ENCODE data around the gene IL18BP.
A peak's percentile ranks its signal among the peaks of the same experiment; 100 is the strongest.

IL18BP gene

DNA sequence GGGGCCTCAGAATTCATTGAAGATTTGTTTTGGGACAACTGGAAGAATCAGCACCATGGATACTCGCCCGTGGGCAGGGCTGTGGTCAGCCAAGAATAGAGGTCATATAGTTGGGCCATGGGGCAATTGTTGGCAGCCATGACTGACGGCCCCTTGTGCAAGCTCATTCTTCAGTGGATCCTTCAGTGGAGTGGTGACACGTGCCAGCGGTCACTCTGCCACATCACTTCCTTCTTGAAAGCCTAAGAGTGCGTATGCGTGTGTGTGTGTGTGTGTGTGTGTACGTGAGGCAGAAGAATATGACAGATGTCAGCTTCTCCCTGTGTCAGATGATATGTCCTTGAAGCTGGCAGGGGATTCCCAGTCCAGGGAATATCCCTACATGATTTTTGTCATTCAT lies 1.8 kb upstream of the IL18BP start:
- DNase-seq (ENCODE audit: low spot score): no peak

DNA sequence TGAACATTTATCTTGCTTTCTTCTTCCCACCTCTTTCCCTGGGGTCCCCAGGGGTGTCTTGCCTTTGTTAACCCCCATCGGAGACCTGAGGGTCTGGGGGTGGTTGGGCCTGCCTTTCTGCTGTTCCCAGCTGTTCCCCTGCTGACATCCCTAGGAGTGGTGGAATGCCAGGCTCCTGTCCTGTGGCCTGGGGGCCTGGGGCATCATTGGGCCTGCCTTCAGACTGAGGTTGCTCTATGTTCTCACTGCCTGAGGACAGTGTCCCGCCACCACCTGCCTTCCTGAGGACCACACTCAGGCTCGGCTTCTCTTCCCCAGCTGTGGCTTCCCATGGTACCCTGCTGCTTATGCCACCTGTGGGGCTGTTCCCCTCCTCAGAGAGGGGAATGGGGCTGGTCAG lies 1.1 kb upstream of the IL18BP start:
- no peak for DNase-seq (ENCODE audit: low spot score)

DNA sequence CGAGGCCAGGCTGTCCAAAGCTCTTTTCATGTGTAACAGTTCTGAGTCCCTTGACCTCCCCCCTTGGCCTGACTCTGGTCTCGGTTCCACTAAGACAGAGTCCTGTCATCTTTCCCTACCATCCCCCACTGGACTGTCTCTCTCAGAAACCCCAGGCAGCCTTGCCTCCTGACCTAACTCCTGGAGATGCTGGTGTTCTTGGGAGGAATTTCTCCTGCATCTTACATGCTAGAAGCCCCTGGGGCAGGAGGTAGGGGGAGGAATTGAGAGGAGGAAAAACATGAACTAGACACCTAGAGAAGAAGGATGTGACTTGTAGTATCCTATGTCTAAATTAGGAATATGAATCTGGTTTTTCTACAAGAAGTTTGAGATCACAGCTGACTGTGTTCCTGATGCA lies 648 bp upstream of the IL18BP start:
- DNase-seq (ENCODE audit: low spot score): no peak

DNA sequence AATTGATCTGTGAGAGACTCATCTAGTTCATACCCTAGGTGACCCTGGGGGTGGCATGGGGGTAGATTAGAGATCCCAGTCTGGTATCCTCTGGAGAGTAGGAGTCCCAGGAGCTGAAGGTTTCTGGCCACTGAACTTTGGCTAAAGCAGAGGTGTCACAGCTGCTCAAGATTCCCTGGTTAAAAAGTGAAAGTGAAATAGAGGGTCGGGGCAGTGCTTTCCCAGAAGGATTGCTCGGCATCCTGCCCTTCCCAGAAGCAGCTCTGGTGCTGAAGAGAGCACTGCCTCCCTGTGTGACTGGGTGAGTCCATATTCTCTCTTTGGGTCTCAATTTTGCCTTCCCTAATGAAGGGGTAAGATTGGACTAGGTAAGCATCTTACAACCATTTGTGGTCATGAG lies 653 bp downstream of the IL18BP start:
- peak; percentile 68 for DNase-seq (ENCODE audit: low spot score)

DNA sequence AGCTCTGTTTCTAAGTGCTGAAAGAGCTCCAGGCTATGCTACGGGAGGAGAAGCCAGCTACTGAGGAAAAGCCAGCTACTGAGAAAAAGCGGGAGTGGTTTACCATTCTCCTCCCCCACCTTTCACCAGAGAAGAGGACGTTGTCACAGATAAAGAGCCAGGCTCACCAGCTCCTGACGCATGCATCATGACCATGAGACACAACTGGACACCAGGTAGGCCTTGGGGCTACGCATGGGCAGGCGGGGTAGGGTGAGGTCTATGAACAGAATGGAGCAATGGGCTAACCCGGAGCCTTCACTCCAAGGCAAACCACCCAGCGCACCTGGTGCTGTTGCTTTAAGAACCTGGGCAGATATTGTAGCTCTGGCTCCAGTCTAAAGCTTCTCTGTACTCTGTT lies 1.1 kb downstream of the IL18BP start:
- no peak for DNase-seq (ENCODE audit: low spot score)

DNA sequence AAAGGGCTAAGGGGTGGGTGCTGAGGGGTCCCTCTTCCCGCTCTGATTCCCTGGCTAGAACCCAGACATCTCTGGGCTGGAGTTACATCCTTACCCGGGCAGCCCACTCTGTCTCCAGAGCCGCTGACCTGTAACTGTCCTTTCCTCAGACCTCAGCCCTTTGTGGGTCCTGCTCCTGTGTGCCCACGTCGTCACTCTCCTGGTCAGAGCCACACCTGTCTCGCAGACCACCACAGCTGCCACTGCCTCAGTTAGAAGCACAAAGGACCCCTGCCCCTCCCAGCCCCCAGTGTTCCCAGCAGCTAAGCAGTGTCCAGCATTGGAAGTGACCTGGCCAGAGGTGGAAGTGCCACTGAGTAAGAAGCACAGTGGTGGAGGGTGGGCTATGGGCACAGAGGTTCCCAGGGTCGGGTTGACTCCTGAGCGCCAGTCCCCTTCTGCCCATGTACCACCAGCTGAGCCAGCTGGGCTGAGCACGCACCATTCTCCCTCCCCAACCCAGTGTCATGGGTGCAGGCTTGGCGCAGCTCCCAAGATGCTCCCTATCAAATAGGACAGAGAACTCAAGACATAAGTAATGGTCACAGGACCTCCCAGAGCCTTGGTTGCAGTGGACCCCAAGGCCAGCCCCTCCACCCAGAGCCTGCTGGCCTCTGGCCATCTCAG lies 1.6 kb downstream of the IL18BP start:
- DNase-seq (ENCODE audit: low spot score): no peak

DNA sequence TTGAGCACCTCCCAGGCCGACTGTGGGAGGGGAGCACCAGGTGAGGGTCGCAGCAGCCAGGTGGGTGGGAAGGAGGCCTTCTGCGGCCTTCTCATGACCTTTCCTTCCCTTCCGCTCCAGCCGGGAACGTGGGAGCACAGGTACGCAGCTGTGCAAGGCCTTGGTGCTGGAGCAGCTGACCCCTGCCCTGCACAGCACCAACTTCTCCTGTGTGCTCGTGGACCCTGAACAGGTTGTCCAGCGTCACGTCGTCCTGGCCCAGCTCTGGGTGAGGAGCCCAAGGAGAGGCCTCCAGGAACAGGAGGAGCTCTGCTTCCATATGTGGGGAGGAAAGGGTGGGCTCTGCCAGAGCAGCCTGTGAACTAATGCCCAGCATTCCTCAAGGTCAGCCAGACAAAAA lies 2.6 kb downstream of the IL18BP start:
- DNase-seq (ENCODE audit: low spot score): no peak

DNA sequence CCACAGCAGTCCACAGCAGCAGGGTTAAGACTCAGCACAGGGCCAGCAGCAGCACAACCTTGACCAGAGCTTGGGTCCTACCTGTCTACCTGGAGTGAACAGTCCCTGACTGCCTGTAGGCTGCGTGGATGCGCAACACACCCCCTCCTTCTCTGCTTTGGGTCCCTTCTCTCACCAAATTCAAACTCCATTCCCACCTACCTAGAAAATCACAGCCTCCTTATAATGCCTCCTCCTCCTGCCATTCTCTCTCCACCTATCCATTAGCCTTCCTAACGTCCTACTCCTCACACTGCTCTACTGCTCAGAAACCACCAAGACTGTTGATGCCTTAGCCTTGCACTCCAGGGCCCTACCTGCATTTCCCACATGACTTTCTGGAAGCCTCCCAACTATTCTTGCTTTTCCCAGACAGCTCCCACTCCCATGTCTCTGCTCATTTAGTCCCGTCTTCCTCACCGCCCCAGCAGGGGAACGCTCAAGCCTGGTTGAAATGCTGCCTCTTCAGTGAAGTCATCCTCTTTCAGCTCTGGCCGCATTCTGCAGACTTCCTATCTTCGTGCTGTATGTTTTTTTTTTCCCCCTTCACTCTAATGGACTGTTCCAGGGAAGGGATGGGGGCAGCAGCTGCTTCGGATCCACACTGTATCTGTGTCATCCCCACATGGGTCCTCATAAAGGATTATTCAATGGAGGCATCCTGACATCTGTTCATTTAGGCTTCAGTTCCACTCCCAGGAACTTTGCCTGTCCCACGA lies 3.3 kb downstream of the IL18BP start:
- DNase-seq (ENCODE audit: low spot score): no peak

DNA sequence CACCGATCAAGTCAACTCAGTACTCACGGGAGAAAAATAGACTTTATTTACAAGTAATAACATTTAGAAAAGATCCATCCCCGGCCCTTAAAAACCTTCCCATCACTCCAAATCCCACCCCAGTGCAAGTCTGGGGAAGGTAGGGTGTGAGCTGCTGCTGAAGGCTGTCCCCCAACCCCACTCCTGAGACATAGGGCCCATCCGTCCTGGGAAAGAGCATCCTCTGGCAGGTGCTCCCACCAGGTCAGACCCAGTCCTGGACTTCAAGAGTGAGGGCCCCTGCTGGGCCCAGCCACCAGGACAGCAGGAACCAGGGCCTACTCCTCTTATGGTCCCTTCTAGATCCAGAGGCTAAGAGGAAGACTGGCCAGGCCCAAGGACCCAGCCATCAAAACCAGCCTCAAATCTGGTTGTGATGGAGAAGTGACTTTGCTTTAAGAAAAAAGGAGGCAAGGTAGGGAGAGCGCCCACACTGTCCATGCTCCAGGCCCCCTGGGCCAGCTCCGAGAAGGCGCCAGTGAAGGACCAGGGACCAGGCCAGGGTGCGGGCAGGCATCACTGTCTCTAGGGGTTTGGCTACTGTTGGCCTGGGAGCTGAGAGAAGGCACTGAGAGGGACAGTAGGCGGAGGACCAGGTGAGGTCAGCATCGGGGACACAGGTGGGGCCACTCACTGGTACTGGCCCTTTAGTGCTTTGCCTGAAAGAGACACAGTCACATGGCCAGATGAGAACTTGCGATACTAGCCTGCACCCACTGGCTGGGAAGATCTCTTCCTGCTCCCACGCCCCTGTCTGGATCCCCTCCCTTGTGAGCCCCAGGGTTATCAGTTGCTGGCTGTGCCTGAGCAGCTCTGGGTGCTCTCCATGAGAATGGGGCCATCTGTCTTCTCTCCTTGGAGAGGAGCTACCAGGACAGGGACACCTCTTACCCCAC lies 4.4 kb downstream of the IL18BP start:
- DNase-seq (ENCODE audit: low spot score): no peak

DNA sequence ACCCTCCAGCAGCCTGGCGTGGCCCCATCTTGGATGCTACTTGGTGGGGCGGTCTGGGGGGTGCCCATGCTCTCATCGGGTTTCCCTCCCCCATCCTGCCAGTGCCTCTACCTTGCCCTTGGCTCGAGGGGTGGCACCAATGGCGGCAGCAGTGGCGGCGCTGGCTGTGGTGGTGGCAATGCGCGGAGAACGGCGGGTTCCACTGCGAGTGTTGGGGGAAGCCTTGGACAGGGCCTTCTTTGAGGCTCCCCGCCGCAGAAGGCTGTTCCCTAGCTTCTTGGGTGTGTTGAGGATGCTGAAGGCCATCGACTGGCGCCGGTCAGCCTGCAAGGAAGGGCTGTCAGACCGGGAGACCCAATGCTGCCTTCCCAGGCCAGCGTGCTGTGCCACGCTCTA lies 5.1 kb downstream of the IL18BP start:
- no peak for DNase-seq (ENCODE audit: low spot score)

DNA sequence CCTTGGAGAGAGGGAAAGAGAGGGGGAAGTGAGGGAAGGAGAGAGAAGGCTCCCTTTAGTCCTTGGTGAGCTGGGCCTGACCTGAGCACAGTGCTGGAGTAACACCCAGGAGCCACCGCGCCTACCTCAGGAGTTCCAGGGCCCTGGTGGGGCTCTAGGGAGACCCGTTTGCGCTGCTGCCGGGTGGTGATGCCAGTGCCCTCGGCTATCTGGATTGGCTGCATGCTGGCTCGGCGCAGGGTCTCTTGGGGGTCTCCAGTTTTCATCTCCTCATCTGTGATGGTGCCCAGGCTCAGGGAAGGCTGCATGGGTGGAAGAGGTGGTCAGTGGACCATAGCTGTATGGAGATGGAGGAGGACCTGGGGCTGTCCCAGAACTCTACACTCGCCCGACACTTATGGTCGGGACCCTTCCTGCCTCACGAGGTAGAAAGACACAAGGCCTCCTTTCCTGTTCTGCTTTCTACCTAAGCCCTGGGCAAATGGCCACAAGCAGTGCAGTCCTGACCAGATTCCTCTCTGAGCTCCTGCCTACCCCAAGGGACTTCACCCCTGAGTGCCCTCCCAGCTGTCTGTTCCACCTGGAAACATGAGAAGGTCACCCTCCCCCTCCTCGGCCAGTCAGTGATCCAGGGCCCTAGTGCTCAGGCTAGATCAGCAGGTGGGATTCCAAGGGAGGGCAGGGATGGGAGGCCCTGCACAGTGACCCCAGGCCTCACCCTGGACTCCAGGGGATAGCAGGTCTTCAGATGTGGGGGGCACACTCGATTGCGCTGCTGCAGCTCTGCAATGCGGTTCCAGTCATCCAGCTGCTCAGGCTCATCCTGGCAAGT lies 6.0 kb downstream of the IL18BP start:
- no peak for DNase-seq (ENCODE audit: low spot score)

DNA sequence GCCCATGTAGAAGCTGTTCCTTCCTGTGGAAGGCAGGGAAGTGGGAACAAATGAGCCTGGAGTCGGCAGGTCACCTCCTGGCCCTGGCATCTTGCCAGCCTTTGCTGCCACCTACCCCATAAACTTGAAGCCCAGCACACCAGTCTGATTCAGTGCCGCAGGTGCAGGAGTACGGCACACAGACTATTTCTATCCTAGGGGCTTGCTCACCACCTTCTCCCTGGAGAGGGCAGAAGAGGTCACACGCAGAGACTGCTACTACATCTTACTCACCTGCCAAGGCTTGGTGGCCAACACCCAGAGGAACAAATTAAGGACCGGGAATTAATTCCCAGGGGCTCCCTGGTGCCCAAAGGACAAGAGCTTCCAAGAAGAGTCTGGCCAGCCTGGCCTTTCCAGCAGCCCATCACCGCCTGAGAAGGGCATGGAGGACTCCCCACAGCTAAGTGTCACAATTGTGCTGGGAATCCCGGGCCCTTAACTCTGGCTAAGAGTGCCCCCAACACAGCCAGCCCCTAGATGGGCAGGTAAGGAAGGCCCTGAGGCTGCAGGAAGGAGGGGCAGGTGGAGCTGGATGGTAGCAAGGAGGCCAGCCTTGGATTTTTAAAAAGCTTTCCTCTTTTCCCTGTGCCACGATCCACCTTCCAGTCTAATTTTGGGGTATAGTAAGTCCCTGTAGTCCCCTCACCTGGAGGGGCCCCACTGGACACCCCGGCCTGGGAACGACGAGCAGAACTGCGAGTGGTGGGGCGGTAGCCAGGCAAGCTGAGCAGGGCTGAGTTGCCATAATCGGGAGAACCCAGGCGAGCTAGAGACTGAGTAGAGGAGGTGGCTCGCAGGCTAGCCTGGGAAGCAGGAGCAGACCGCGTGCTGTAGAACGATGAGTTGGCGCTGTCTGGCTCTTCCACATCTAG lies 6.9 kb downstream of the IL18BP start:
- DNase-seq (ENCODE audit: low spot score): no peak

DNA sequence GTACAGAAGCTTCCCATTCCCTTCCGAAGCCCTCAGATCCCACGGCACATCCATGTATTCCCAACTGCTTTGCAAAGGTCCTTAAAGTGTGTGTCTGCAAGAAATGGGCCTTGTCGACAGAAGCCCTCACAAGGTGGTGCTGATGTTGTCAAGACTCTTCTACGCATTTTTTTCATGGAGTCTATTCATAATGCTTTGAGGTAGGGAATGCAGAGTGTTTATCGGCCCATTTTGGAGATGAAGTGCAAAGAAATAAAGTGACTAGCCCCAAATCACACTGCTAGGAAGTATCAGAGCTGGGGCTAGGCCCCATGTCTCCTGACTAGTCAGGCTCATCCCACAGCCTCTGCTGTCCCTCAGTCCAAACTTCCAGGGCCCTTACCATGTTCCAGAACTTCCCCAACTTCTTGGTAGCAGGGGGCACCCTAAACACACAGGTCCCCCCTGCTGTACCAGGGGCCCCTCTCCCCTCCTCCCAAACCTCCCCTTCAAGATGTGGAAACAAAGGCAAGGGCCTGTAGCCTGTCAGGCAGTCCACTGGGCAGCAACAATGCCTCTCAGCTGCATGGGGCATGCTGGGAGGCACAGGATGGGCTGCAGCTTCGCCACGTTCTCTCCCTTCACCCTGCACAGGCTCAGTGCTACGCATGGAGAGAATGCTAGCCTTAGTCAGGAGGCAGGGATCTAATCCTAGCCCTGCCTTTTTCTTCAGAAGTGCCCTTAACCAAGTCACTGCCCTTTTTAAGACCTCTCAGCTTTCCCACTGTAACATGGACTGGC lies 7.8 kb downstream of the IL18BP start:
- DNase-seq (ENCODE audit: low spot score): no peak

DNA sequence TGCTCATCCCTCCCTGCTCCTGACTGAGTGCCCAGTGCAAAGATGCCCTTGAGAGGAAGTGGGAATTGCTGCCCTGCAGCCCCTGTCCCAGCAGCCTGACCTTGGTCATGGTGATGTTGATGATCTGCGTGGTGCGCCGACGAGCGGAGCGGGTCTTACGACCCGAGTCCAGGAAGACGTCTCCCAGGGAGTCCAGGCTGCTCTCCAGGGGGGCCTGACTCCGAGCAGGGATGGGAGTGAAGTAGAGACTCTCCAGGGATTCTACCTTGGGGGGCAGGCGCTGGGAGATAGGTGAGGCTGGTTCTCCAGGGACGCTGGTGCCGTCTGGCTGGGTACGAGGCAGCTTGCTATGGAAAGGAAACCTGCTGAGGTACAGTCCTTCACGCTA lies 8.4 kb downstream of the IL18BP start:
- no peak for DNase-seq (ENCODE audit: low spot score)

DNA sequence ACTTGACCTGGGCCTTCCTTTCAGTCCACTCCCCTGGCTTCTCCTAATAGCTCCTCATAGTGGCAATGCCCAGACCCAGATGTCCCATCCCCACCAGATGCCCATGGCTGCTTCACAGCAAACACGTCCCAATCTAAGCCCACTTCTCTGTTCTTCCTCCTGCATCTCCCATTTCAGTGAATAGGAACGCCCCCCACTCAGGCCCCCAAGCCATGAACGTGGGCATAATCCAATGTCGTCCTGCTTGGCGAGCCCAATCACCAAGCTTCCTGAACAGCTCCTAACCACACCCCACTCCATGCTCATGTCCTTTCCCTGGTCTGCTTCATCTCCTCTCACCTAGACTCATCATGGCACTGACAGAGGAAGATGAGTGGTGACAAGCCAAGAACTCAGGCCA lies 8.9 kb downstream of the IL18BP start:
- DNase-seq (ENCODE audit: low spot score): no peak

DNA sequence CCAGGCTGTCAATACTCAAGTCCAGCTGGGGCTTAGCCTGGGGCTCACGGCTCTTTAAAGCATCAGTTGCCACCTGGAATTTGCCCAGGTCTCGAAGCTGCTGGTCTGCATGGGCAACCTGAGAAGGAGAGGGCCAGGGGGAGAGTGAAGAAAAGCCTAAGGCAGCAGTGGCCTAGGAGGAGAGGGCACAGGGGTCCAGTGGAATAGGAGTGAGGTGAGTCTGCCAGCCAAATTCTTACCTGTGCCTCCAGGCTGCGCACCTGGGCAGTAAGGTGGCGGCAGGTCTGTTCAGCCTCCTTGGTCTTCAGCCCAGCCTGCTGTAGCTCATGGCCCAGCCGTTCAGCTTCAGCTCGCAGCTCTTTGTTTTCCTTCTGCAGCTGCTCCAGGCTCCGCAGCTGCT lies 10.0 kb downstream of the IL18BP start:
- no peak for DNase-seq (ENCODE audit: low spot score)

DNA sequence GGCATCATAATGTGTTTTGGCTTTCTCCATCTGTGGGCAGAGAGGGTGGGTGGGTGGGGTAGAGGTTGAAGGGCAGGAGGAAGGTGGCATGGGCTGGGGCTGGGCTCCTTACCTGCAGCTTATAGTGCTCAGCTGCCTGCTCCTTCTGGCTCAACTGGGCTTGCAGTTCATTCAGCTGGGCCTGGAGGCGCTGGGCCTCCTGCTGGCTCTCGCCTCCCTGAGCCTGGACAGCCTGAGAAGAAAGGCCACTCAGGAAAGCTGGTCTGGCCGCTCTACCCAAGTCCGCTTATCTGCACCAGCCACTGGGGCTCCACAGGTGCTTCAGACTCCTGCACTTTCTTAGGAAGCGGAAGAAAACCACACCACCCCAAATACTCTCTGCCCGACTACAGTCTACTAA lies 10.4 kb downstream of the IL18BP start:
- DNase-seq (ENCODE audit: low spot score): no peak

DNA sequence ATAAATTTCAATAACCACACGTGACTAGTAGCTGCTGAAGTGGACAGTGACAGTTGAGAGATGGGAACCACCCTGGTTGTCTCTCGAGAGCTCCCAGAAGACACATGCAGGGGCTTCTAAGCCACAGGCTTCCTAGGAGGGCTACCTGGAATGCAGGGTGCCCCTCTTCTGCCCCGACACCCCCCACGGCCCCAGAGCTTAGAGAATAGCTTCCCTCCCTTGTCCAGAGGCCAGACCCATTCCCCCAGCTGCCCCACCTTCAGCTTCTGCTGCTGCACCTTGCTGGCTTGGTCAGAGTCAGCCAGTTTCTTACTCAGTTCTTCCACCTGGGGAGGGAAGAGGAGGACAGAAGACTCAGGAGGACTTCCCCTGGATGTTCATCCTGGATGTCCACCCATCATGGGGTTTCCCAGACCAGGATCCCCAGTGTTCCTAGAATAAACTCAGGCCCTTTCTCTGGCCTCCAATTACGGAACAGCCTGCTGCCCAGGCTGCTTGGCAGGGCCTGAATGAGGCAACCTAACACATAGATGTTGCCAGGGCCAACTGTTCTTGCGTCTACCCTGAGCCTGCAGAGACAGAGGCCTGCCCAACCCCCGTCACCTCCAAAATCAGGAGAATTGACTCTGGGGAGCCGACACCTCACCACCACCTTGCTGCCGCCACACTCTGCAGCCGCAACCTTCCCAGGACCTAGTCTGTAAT lies 12.0 kb downstream of the IL18BP start:
- no peak for DNase-seq (ENCODE audit: low spot score)

DNA sequence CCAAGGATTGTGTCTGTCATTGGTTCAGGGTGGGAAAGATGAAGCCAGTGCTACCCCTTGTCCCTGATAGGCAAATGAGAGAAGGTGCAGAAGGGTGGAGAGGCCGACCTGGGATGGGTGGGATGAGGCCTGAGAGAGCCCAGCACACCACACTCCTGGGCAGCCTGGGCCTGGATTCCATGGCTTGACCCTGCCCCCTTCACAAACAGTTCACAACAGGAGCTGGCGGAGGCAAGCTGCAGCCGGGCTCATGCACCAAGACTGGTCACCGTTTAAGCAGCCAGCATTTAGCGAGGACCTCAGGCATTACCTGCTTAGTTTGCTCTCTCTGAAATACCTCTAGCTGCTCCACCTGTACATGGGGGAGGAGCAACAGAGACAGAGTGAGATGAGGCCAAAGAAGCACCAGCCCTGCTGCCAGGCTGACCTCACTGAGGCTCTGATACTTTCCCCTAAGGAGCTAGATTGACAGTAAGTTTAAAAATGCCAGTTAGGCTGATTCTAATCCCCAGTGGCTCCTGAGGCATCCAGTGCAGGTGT lies 13.5 kb downstream of the IL18BP start:
- DNase-seq (ENCODE audit: low spot score): no peak
